HEK293 (cell line): ENCODE results near the gene KIF13A.

Source experiments
- CTCF ChIA-PET: fragments of 350-600 bp; formaldehyde crosslinking; extraction: SDS; loops from one replicate; lab custom pipeline; 2021; ENCODE audit warnings: antibody characterized with exemption; lab: Yijun Ruan, JAX
- POLR2A ChIA-PET: fragments of 300-600 bp; formaldehyde crosslinking; extraction: SDS; loops from one replicate; lab custom pipeline; 2020; ENCODE audit warnings: antibody characterized with exemption, inconsistent platforms; lab: Yijun Ruan, JAX
- H3K27ac ChIP-seq: fragments of 200-500 bp; sonication (Bioruptor generic); 2 replicates; pipeline ENCODE4 v1.5.1; 2014; ENCODE audit warnings: low read depth, low read length, control low read depth, inconsistent platforms; ENCODE audit errors: extremely low read depth
- H3K36me3 ChIP-seq, 2 experiments: fragments of 200-500 bp in 1 of 2; sonication (Bioruptor generic) in 1 of 2; 1 replicate in 1 of 2; 2 replicates in 1 of 2; pipeline ENCODE4 v1.5.1; 2014 to 2017; ENCODE audit warnings: inconsistent platforms in 2 of 2, low read length in 2 of 2; ENCODE audit not compliant: control insufficient read depth in 2 of 2, insufficient read depth in 1 of 2
- H3K4me1 ChIP-seq: fragments of 200-500 bp; sonication (Bioruptor generic); 2 replicates; pipeline ENCODE4 v1.5.1; 2014; ENCODE audit warnings: mild to moderate bottlenecking, low read length, inconsistent platforms; ENCODE audit not compliant: control insufficient read depth, insufficient read depth
- H3K4me3 ChIP-seq: 2 replicates; pipeline ENCODE4 v1.5.1; 2011; ENCODE audit warnings: low read depth, mild to moderate bottlenecking, control low read depth, low read length, moderate library complexity
- H3K9me3 ChIP-seq: fragments of 200-500 bp; sonication (Bioruptor generic); 2 replicates; pipeline ENCODE4 v1.5.1; 2014; ENCODE audit warnings: low read depth, low read length, inconsistent platforms; ENCODE audit not compliant: control insufficient read depth, insufficient read depth
- EGR2 ChIP-seq: fragments of 450-650 bp; formaldehyde crosslinking; IDR thresholded peaks from 2 replicates; pipeline ENCODE4 v1.5.1; 2016; ENCODE audit warnings: low read depth, missing biosample characterization, missing genetic modification characterization
- GLIS1 ChIP-seq: fragments of 450-650 bp; formaldehyde crosslinking; IDR thresholded peaks from 2 replicates; pipeline ENCODE4 v1.5.1; 2016; ENCODE audit warnings: missing biosample characterization, missing genetic modification characterization
- ZBTB48 ChIP-seq: fragments of 450-650 bp; formaldehyde crosslinking; IDR thresholded peaks from 2 replicates; pipeline ENCODE4 v1.5.1; 2016; ENCODE audit warnings: missing biosample characterization, missing genetic modification characterization
- ZBTB7A ChIP-seq: fragments of 450-650 bp; formaldehyde crosslinking; IDR thresholded peaks from 2 replicates; pipeline ENCODE4 v1.5.1; 2016; ENCODE audit warnings: low read depth, missing biosample characterization, missing genetic modification characterization
- ZFP69B ChIP-seq: fragments of 450-650 bp; formaldehyde crosslinking; IDR thresholded peaks from 2 replicates; pipeline ENCODE4 v1.5.1; 2016; ENCODE audit warnings: missing biosample characterization, missing genetic modification characterization
- ZNF140 ChIP-seq: fragments of 450-650 bp; formaldehyde crosslinking; IDR thresholded peaks from 2 replicates; pipeline ENCODE4 v1.5.1; 2016; ENCODE audit warnings: missing biosample characterization, missing genetic modification characterization
- ZNF146 ChIP-seq: fragments of 450-650 bp; formaldehyde crosslinking; IDR thresholded peaks from 2 replicates; pipeline ENCODE4 v1.5.1; 2016; ENCODE audit warnings: missing biosample characterization, missing genetic modification characterization
- ZNF169 ChIP-seq: fragments of 450-650 bp; formaldehyde crosslinking; IDR thresholded peaks from 2 replicates; pipeline ENCODE4 v1.5.1; 2016; ENCODE audit warnings: missing biosample characterization, missing genetic modification characterization
- ZNF2 ChIP-seq: fragments of 450-650 bp; formaldehyde crosslinking; IDR thresholded peaks from 2 replicates; pipeline ENCODE4 v1.5.1; 2016; ENCODE audit warnings: missing biosample characterization, missing genetic modification characterization
- ZNF221 ChIP-seq: fragments of 450-650 bp; formaldehyde crosslinking; IDR thresholded peaks from 2 replicates; pipeline ENCODE4 v1.5.1; 2017; ENCODE audit warnings: missing biosample characterization, missing genetic modification characterization, borderline replicate concordance
- ZNF324 ChIP-seq: fragments of 450-650 bp; formaldehyde crosslinking; IDR thresholded peaks from 2 replicates; pipeline ENCODE4 v1.5.1; 2016; ENCODE audit warnings: missing biosample characterization, missing genetic modification characterization
- ZNF391 ChIP-seq: fragments of 450-650 bp; formaldehyde crosslinking; IDR thresholded peaks from 2 replicates; pipeline ENCODE4 v1.5.1; 2016; ENCODE audit warnings: low read depth, missing biosample characterization, missing genetic modification characterization, borderline replicate concordance
- ZNF394 ChIP-seq: fragments of 450-650 bp; formaldehyde crosslinking; IDR thresholded peaks from 2 replicates; pipeline ENCODE4 v1.5.1; 2016; ENCODE audit warnings: missing biosample characterization, missing genetic modification characterization, mild to moderate bottlenecking, moderate library complexity, borderline replicate concordance
- ZNF560 ChIP-seq: fragments of 450-650 bp; formaldehyde crosslinking; IDR thresholded peaks from 2 replicates; pipeline ENCODE4 v1.5.1; 2017; ENCODE audit warnings: missing biosample characterization, missing genetic modification characterization, borderline replicate concordance
- ZNF610 ChIP-seq: fragments of 450-650 bp; formaldehyde crosslinking; IDR thresholded peaks from 2 replicates; pipeline ENCODE4 v1.5.1; 2016; ENCODE audit warnings: missing biosample characterization, missing genetic modification characterization, borderline replicate concordance
- ZNF660 ChIP-seq: fragments of 450-650 bp; IDR thresholded peaks from 2 replicates; pipeline ENCODE4 v1.5.1; 2018; ENCODE audit warnings: missing biosample characterization, mild to moderate bottlenecking, missing genetic modification characterization
- ZNF707 ChIP-seq: fragments of 450-650 bp; formaldehyde crosslinking; IDR thresholded peaks from 2 replicates; pipeline ENCODE4 v1.5.1; 2016; ENCODE audit warnings: missing biosample characterization, missing genetic modification characterization
- ZNF777 ChIP-seq: fragments of 450-650 bp; formaldehyde crosslinking; IDR thresholded peaks from 2 replicates; pipeline ENCODE4 v1.5.1; 2017; ENCODE audit warnings: missing biosample characterization, missing genetic modification characterization, borderline replicate concordance
- ZNF785 ChIP-seq: fragments of 450-650 bp; formaldehyde crosslinking; IDR thresholded peaks from 2 replicates; pipeline ENCODE4 v1.5.1; 2016; ENCODE audit warnings: missing biosample characterization, missing genetic modification characterization
- ZSCAN16 ChIP-seq: fragments of 450-650 bp; formaldehyde crosslinking; IDR thresholded peaks from 2 replicates; pipeline ENCODE4 v1.5.1; 2016; ENCODE audit warnings: missing biosample characterization, missing genetic modification characterization
- ZSCAN23 ChIP-seq: fragments of 450-650 bp; formaldehyde crosslinking; IDR thresholded peaks from 2 replicates; pipeline ENCODE4 v1.5.1; 2016; ENCODE audit warnings: missing biosample characterization, missing genetic modification characterization
- TF ChIP-seq, protein P1 (sequence below): fragments of 450-650 bp; formaldehyde crosslinking; IDR thresholded peaks from 2 replicates; pipeline ENCODE4 v1.5.1; 2016; ENCODE audit warnings: missing biosample characterization, missing genetic modification characterization
- TF ChIP-seq, protein P2 (sequence below): fragments of 450-650 bp; formaldehyde crosslinking; IDR thresholded peaks from 2 replicates; pipeline ENCODE4; 2016; ENCODE audit warnings: missing biosample characterization, missing genetic modification characterization
- TF ChIP-seq, protein P3 (sequence below): fragments of 450-650 bp; formaldehyde crosslinking; IDR thresholded peaks from 2 replicates; pipeline ENCODE4 v1.5.1; 2016; ENCODE audit warnings: missing biosample characterization, missing genetic modification characterization, low read depth
- TF ChIP-seq, protein P4 (sequence below): fragments of 450-650 bp; formaldehyde crosslinking; IDR thresholded peaks from 2 replicates; pipeline ENCODE4 v1.5.1; 2016; ENCODE audit warnings: missing biosample characterization, missing genetic modification characterization
- TF ChIP-seq, protein P5 (sequence below): fragments of 450-650 bp; formaldehyde crosslinking; IDR thresholded peaks from 2 replicates; pipeline ENCODE4 v1.5.1; 2017; ENCODE audit warnings: missing biosample characterization, missing genetic modification characterization
- TF ChIP-seq, protein P6 (sequence below): fragments of 450-650 bp; formaldehyde crosslinking; IDR thresholded peaks from 2 replicates; pipeline ENCODE4 v1.5.1; 2016; ENCODE audit warnings: missing biosample characterization, missing genetic modification characterization
- TF ChIP-seq, protein P7 (sequence below): fragments of 450-650 bp; formaldehyde crosslinking; IDR thresholded peaks from 2 replicates; pipeline ENCODE4 v1.5.1; 2017; ENCODE audit warnings: missing biosample characterization, missing genetic modification characterization

The KIF13A gene

DNA sequence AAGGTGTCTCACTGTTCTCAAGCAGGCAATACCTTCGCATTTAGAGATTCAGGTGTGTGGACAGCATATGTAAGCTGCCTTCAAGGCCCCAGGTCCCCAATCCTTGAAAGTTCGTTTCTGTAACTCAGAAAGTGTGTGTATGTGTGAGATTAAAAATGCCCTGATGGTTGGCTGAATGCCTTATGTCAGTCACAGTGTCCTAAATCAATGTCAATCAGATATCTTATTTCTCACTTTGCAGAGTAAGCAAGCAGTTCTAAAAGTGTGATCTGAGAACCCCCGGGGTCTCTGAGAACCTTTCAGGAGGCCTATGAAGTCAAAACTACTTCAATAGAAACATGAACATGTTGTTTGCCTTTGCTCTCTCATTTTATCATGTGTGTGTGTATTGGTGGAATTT is 157.5 kb downstream of the KIF13A start:
- Histone ChIP-seq H3K27ac (no peak overlapping the region), H3K9me3 (no peaks in the 10 kb centered on the region), H3K36me3 (peaks cover 21 to 35% of the 10 kb centered on the region in 2 experiments), H3K4me1 (no peaks in the 10 kb centered on the region), H3K4me3 (no peak overlapping the region)
- ChIA-PET POLR2A (no interaction called here), CTCF (no interaction called here)
- TF ChIP-seq ZFP69B (tag by site-specific recombination) (no peak), ZSCAN16 (tag by site-specific recombination) (no peak), ZBTB48 (no peak), ZNF560 (tag by site-specific recombination) (no peak), ZBTB7A (tag by site-specific recombination) (no peak), ZNF221 (tag by site-specific recombination) (no peak), ZNF660 (tag by site-specific recombination) (no peak), ZNF169 (tag by site-specific recombination) (no peak), ZNF777 (tag by site-specific recombination) (no peak), ZNF140 (tag by site-specific recombination) (no peak), GLIS1 (tag by site-specific recombination) (no peak), ZNF2 (tag by site-specific recombination) (no peak), EGR2 (no peak), ZNF391 (tag by site-specific recombination) (no peak)
- TF ChIP-seq, protein P1, sequence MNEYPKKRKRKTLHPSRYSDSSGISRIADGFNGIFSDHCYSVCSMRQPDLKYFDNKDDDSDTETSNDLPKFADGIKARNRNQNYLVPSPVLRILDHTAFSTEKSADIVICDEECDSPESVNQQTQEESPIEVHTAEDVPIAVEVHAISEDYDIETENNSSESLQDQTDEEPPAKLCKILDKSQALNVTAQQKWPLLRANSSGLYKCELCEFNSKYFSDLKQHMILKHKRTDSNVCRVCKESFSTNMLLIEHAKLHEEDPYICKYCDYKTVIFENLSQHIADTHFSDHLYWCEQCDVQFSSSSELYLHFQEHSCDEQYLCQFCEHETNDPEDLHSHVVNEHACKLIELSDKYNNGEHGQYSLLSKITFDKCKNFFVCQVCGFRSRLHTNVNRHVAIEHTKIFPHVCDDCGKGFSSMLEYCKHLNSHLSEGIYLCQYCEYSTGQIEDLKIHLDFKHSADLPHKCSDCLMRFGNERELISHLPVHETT: no peak
- TF ChIP-seq, protein P2, sequence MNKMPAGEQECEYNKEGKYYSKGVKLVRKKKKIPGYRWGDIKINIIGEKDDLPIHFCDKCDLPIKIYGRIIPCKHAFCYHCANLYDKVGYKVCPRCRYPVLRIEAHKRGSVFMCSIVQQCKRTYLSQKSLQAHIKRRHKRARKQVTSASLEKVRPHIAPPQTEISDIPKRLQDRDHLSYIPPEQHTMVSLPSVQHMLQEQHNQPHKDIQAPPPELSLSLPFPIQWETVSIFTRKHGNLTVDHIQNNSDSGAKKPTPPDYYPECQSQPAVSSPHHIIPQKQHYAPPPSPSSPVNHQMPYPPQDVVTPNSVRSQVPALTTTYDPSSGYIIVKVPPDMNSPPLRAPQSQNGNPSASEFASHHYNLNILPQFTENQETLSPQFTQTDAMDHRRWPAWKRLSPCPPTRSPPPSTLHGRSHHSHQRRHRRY (tag by site-specific recombination): no peak
- TF ChIP-seq, protein P3, sequence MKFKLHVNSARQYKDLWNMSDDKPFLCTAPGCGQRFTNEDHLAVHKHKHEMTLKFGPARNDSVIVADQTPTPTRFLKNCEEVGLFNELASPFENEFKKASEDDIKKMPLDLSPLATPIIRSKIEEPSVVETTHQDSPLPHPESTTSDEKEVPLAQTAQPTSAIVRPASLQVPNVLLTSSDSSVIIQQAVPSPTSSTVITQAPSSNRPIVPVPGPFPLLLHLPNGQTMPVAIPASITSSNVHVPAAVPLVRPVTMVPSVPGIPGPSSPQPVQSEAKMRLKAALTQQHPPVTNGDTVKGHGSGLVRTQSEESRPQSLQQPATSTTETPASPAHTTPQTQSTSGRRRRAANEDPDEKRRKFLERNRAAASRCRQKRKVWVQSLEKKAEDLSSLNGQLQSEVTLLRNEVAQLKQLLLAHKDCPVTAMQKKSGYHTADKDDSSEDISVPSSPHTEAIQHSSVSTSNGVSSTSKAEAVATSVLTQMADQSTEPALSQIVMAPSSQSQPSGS (tag by site-specific recombination): no peak
- TF ChIP-seq, protein P4, sequence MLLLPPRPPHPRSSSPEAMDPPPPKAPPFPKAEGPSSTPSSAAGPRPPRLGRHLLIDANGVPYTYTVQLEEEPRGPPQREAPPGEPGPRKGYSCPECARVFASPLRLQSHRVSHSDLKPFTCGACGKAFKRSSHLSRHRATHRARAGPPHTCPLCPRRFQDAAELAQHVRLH (tag by site-specific recombination): no peak
- TF ChIP-seq, protein P5, sequence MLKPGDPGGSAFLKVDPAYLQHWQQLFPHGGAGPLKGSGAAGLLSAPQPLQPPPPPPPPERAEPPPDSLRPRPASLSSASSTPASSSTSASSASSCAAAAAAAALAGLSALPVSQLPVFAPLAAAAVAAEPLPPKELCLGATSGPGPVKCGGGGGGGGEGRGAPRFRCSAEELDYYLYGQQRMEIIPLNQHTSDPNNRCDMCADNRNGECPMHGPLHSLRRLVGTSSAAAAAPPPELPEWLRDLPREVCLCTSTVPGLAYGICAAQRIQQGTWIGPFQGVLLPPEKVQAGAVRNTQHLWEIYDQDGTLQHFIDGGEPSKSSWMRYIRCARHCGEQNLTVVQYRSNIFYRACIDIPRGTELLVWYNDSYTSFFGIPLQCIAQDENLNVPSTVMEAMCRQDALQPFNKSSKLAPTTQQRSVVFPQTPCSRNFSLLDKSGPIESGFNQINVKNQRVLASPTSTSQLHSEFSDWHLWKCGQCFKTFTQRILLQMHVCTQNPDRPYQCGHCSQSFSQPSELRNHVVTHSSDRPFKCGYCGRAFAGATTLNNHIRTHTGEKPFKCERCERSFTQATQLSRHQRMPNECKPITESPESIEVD (tag by site-specific recombination): no peak
- TF ChIP-seq, protein P6, sequence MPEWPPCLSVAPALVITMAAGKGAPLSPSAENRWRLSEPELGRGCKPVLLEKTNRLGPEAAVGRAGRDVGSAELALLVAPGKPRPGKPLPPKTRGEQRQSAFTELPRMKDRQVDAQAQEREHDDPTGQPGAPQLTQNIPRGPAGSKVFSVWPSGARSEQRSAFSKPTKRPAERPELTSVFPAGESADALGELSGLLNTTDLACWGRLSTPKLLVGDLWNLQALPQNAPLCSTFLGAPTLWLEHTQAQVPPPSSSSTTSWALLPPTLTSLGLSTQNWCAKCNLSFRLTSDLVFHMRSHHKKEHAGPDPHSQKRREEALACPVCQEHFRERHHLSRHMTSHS: no peak

DNA sequence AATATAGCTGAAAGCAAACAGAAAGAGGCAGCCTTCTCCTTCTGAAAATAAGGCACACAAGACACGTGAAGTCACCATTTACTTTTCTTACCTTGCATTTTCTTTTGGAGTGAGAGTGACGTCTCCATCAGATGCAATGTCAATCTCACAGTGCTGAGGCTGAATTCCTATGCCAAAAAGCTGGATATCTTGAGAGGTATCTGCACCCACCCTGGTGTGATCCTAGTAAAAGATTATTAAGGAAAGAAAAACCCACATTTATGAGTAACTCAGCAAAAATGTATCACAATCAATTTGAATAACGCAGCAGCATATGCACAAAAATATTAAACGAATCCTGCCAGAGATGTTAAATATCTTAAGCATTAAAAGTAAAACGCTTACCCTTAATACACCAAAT is 159.3 kb downstream of the KIF13A start:
- ChIA-PET CTCF (no interaction called here), POLR2A (interaction anchor here (0.6 kb wide), 1 partner anchor 17 kb away, joined by 3 read pairs; no protein-coding TSS in a partner anchor)
- no peaks in the 10 kb centered on the region for H3K9me3 ChIP-seq
- H3K4me3 ChIP-seq: no peak overlapping the region
- H3K4me1 ChIP-seq: no peaks in the 10 kb centered on the region
- peaks cover 18 to 35% of the 10 kb centered on the region in 2 experiments for H3K36me3 ChIP-seq
- H3K27ac ChIP-seq: no peak overlapping the region
- TF ChIP-seq EGR2 (no peak), ZNF785 (tag by site-specific recombination) (no peak), ZNF146 (no peak), ZSCAN23 (tag by site-specific recombination) (no peak), ZNF560 (tag by site-specific recombination) (no peak), ZNF394 (tag by site-specific recombination) (no peak), ZNF707 (tag by site-specific recombination) (no peak), ZBTB48 (no peak), ZNF324 (tag by site-specific recombination) (no peak), ZNF610 (no peak)
- TF ChIP-seq, protein P7, sequence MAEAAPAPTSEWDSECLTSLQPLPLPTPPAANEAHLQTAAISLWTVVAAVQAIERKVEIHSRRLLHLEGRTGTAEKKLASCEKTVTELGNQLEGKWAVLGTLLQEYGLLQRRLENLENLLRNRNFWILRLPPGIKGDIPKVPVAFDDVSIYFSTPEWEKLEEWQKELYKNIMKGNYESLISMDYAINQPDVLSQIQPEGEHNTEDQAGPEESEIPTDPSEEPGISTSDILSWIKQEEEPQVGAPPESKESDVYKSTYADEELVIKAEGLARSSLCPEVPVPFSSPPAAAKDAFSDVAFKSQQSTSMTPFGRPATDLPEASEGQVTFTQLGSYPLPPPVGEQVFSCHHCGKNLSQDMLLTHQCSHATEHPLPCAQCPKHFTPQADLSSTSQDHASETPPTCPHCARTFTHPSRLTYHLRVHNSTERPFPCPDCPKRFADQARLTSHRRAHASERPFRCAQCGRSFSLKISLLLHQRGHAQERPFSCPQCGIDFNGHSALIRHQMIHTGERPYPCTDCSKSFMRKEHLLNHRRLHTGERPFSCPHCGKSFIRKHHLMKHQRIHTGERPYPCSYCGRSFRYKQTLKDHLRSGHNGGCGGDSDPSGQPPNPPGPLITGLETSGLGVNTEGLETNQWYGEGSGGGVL (tag by site-specific recombination): no peak
